GM13977 (cell line): ENCODE results near the gene MYMX.

Experiments
- DNase-seq: peaks from one replicate; pipeline ENCODE4 v3.0.0; 2012; ENCODE audit warnings: low spot score
- CTCF ChIP-seq: IDR thresholded peaks from 2 replicates; pipeline ENCODE4 v1.5.1; 2012; ENCODE audit warnings: mild to moderate bottlenecking, control low read depth; ENCODE audit not compliant: insufficient read depth; ENCODE audit errors: extremely low read depth, missing control alignments
- in situ Hi-C: fragments of 300-500 bp; cut with MboI; formaldehyde crosslinking; loops from one replicate; pipeline ENCODE4 v1.12.0; 2022; ENCODE audit warnings: low sequenced_read_pairs, low pct_unique_long_range_greater_than_20kb, mixed read lengths, inconsistent platforms; ENCODE audit not compliant: unreplicated experiment

MYMX gene

GRCh38 chr6:44238687-44239350, 22.1 kb downstream of the MYMX start:
- DNase-seq, result no peak
- no peak for TF ChIP-seq CTCF
- in situ Hi-C loops, result loop anchor here (5.0 kb wide), 1 partner anchor 67 kb away; no protein-coding TSS in a partner anchor

- in situ Hi-C loops, result no loop called here
- DNase-seq, result no peak
- no peak for TF ChIP-seq CTCF
Observed at GRCh38 chr6:44243345-44243744, 26.6 kb downstream of the MYMX start.

- in situ Hi-C loops, result no loop called here
- no peak for TF ChIP-seq CTCF
- no peak for DNase-seq
Observed at GRCh38 chr6:44245391-44245911, 28.7 kb downstream of the MYMX start.

GRCh38 chr6:44245912-44246662, 29.4 kb downstream of the MYMX start:
- DNase-seq, result peak; percentile 88
- TF ChIP-seq CTCF, result peak; percentile 61
- in situ Hi-C loops, result no loop called here

GRCh38 chr6:44246663-44247337, 30.1 kb downstream of the MYMX start, which contains the start of gene HSP90AB1:
Gene HSP90AB1, plus strand, starts transcription at chr6:44247101. Its CDS starts 1,529 bp downstream, at chr6:44248630.
- in situ Hi-C loops, result no loop called here

More at GRCh38 chr6:44246663-44247337, 30.1 kb downstream of the MYMX start, which contains the start of gene HSP90AB1:
- peak; percentile 98 for DNase-seq
- no peak for TF ChIP-seq CTCF
